UCSD-AML1 (cell line): ENCODE measurements around the gene CYP17A1.
"Not testable (repeated sequence)": the region's sequence is repeated elsewhere in the genome, so short reads cannot be mapped to it uniquely, and the experiment has no call there.

Source experiments
- DNase-seq: peaks from one replicate; lab custom pipeline; 2025; ENCODE audit not compliant: unreplicated experiment; lab: John Stamatoyannopoulos, UW

CYP17A1 gene, protein sequence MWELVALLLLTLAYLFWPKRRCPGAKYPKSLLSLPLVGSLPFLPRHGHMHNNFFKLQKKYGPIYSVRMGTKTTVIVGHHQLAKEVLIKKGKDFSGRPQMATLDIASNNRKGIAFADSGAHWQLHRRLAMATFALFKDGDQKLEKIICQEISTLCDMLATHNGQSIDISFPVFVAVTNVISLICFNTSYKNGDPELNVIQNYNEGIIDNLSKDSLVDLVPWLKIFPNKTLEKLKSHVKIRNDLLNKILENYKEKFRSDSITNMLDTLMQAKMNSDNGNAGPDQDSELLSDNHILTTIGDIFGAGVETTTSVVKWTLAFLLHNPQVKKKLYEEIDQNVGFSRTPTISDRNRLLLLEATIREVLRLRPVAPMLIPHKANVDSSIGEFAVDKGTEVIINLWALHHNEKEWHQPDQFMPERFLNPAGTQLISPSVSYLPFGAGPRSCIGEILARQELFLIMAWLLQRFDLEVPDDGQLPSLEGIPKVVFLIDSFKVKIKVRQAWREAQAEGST

DNA sequence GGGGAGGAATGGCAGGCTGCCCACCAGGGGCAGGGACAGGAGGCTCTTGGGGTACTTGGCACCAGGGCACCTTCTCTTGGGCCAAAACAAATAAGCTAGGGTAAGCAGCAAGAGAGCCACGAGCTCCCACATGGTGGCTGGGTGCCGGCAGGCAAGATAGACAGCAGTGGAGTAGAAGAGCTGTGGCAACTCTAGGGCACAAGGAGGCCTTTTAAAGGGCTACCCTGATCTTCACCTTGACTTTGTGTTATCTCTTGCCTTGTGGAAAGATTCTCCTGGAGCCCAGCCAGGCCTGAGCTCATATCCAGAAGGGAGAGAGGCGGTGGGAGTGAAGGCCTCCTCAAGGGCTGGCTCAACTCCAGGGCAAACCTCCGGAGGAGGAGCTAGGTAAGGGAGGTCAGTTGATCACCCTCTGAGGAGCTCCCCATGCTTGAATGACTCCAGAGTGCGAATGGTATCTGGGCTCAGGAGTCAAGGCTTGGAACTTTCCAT, at the start of gene CYP17A1:
TSS of gene CYP17A1 (minus strand) at position 184 of the 492 bp plus-strand sequence. CDS start at position 132, 52 bp downstream.
- DNase-seq, result no peak

DNA sequence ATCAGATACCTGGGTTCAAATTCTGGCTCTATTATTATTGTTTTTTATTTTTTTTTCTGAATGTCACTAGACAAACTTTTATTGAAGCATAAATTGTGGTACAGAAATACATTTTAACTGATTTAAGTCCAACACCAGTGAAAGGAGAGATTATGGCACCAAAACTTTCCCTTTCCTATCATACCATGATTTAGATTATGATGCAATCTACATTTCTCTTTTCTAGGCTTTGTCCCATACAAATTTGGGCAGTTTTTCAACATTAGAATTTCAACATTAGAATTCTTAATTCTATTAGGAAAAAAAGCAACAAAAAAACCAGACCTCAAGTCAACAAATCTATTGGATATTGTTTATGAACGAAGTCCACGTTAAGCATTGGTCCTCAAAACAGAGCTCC, 43.0 kb upstream of the CYP17A1 start:
- no peak for DNase-seq

DNA sequence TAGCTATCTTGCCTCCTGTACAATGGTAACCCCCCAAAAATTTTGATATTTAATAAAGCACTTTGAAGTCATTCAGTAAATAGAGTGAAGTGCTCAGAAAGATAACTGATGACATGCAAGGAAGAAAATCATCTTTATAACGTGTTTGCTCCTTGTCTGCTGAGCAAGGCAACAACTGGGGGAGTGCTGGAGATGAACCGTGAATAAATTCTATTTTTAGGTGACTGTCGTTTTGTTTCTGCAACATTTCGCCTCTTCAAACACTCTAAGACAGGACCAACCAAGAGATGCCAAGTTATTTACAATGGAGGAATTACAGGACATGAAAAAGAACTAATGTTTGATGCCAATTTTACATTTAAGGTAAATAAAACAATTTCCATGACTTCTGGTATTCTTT, 41.4 kb upstream of the CYP17A1 start:
- no peak for DNase-seq

DNA sequence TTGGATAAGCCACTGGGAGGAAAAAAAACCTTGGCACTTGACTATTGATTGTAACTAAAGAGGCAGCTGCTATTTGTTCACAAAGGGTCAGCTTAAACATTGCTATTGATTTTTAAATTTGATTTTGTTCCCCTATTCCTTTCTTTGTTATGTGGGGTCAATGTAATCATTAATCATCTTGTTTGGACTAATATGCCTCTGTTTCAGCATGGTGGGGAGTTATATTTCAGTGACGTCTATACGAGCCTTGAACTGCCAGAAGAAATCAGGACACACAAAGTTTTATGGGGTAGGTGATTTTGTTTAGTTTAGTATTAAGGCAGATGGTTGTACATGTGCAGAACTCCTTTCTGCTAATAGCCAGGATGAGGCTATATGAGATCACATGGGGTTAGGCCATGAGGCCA, 39.5 kb upstream of the CYP17A1 start:
- DNase-seq, result no peak

DNA sequence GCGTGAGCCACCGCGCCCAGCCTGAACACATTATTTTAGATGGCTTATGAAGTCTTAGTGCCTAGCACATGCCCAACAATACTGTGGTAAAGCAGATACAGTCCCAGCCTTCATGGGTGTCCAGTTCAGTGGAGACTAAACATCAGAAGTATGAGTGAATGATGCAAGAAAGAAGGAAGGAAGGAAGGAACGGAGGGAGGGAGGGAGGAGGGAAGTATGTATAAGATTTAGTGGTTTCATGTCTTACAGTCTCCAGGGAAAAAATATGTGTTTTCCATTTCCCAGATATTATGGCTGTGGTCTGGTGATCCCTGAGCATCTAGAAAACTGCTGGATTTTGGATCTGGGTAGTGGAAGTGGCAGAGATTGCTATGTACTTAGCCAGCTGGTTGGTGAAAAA, 35.0 kb upstream of the CYP17A1 start:
- no peak for DNase-seq

DNA sequence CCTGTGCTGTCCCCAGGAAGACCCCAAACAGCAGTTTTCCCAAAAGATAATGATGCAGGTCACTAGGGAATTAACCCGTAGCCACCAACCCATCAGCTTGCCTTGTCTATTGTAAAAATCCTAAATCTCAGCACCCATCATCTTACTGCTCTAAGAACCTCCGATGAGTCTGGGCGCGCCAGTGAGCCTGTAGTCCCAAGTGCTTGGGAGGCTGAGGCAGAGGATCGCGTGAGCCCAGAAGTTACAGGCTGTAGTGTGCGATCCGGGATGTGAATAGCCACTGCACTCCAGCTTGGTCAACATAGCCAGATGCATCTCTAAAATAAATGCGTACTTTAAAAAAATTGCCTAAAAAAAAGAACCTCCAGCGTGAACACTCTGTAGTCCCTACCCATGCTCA, 33.0 kb upstream of the CYP17A1 start:
- DNase-seq, result no peak

DNA sequence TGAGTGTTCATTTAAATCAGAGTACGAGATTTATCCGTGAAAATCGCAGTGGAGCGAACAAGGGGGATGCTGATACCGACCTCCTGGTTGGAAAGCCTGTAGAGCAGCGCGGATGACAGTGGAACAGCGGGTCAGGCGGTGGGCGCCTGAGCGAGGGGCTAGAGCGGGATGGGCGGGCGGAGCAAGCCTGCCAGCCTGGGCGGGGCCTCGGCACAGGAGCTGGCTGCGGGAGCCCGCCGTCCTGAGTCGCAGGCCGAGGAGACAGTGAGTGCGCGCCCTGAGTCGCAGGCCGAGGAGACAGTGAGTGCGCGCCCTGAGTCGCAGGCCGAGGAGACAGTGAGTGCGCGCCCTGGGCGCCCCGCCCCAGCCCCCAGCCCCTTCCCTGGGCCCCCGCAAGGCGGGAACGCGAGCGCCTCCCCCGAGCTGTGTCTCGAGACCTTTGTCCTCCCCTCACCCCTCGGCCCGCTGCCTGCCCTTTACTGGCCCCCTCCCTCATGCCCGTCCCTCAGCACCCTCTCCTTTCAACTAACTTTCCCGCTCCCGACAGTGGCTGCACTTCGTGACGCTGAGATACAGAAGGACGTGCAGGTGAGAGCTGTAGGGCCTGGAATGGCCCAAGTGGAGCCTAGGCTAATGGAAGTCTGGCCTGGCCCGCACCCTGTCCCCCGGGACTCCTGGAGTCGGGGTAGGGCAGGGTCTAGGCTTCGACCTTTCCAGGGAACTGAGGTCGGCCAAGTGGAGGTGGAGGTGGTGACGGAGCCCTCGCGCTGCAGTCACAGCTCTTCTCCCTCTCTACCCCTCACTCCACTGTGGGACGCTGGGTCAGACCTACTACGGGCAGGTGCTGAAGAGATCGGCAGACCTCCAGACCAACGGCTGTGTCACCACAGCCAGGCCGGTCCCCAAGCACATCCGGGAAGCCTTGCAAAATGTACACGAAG, 32.3 kb upstream of the CYP17A1 start, which contains the start of gene AS3MT:
TSS of gene AS3MT (plus strand) at position 213 of the 941 bp plus-strand sequence. CDS start at position 336, 123 bp downstream.
- no peak for DNase-seq

DNA sequence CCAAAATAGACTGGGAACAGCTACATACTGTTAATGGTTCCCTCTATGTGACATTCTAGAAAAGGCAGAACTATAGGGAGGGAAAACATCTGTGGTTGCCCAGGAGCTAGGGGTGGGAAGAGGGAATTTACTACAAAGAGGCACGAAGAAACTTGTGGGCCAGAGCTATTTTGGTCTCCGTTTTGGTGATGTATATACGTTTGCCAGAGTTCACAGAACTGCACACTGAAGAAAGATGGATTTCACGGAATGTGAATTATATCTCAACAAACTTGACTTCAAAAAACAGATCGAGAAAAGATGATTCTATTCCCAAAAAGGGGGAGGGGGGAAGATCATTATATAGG, 31.7 kb upstream of the CYP17A1 start:
- DNase-seq, result no peak

DNA sequence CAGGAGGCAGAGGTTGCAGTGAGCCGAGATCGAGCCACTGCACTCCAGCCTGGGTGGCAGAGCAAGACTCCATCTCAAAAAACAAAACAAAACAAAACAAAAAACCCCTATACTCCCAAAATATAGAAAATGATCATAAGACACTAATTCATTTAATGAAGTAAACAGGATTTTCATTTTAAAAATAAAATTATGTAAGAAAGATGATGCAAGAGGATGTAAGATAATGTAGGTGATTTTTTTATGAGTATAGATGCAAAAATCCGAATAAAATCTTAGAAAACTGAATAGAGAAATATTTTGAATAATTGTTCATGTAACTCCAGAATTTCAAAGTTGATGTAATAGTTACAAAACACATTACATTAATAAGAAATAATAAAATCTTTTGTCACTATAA, 28.4 kb upstream of the CYP17A1 start:
- DNase-seq, result no peak

DNA sequence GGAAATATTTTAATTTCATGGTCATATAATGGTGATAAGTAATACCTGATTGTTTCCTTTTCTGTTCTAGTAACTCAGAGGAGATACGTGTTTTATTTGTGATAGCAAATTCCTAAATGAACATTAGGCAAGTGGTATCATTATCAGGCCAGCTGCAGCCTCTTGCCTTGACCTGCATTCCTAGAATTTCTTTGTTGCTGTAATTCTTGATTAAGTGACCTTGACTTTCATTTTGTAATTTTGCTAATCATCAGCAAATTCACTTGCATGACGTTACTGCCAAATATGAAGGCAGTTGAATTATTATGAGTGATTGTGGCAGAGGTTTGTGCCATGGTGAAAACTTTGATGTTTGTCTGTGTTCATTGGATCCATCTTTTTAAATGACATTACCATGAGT, 26.4 kb upstream of the CYP17A1 start:
- DNase-seq, result no peak

DNA sequence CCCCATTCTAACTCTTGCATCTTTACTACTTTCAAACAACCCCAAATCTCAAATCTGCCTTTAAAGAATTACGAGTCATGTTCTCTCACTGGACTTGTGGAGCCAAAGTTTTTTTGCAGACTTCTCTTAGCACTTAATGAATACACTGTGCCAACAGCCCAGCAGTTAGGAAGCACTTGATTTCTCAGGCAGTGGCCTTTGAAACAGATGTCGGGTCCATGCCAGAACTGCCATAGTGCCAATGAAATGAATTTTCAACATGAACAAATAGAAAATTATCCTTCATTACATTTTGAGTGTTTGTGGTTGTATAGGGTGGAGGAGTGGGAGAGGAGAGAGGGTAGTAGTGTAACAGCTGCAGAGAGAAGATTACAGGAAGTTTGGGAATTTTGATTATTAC, 22.7 kb upstream of the CYP17A1 start:
- no peak for DNase-seq

DNA sequence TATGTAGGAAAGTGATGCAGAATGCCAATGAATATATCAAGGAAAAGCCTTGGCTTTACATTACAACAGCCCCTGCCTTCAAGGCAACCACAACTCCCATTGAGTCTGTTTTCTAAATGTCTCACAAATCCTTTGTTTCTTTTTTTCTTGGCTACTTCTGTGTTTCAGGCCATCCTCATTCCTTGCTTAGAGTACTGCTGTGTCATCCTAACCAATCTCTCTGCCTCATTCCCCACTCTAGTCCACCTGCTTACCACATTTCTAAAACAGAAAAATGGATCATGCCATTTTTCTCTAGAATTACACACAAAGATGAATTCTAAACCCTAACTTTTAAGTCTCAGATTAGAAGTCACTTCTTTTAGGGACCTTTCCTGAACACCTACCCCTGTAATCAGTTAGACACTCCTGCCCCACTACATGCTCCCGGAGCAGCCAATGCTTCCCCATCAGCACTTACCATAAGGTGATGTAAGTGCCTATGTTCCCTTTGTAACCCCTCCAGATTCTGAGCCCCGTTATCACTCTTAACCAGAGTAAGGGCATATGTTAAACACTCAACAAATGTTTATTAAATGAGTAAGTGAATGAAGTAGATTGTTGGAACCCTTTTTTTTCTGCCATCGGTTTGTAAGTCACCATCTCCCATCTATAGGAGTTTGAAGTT, 19.7 kb upstream of the CYP17A1 start:
- DNase-seq, result no peak

DNA sequence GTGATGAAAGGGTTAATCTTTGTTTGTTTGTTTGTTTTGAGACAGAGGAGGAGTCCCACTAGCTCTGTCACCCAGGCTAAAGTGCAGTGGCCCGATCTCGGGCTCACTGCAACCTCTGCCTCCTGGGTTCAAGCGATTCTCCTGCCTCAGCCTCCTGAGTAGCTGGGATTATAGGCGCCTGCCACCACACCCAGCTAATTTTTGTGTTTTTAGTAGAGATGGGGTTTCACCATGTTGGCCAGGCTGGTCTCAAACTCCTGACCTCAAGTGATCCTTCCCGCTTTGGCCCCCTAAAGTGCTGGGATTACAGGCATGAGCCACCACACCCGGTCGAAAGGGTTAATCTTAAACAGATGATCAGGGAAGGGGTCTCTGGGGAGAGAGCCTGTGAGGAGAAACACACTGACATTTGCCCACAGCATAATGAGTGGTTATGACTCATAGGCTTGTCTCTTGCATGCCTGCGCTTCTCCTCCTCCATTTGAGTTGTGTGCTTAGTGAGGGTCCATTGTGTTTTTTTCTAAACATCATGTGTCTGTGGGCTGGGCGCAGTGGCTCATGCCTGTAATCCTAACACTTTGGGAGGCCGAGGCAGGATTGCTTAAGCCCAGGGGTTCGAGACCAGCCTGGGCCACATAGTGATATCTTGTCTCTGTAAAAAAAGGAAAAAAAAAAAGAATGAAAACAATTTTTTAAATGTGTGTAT, 18.7 kb upstream of the CYP17A1 start:
- DNase-seq, result not testable (repeated sequence)

DNA sequence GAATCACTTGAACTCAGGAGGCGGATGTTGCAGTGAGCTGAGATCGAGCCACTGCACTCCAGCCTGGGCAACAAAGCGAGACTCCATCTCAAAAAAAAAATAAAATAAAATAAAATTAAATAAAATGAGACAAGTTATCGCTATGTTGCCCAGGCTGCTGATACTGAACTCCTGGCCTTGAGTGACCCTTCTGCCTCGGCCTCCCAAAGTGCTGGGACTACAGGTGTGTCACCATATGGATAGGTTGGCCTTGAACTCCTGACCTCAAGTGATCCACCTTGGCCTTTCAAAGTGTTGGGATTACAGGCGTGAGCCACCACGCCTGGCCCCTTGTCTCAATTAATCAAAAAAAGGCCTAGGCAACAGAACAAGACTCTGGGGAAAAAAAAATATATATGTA, 16.0 kb upstream of the CYP17A1 start:
- not testable (repeated sequence) for DNase-seq

DNA sequence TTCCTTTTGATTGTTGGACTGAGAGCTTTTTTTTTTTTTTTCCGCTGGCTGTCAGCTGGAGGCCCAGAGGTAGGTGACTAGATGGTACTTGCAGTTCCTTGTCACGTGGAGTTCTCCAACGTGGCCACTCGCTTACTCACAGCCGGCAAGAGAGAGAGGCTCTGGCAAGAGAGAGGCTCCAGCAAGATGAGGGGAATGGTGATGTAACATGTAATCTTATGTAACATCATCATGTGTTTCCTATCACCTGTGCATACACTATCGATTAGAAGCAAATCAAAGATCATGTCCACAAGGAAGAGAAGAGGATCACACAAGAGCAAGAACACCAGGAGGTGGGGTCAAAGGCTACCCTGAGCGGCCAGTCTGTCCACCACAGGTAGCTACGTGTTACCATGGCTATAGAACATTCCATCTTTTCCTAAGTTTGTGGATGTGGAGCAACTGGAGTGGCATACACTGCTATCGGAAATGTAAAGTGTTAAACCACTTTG, 12.9 kb upstream of the CYP17A1 start:
- DNase-seq, result no peak

DNA sequence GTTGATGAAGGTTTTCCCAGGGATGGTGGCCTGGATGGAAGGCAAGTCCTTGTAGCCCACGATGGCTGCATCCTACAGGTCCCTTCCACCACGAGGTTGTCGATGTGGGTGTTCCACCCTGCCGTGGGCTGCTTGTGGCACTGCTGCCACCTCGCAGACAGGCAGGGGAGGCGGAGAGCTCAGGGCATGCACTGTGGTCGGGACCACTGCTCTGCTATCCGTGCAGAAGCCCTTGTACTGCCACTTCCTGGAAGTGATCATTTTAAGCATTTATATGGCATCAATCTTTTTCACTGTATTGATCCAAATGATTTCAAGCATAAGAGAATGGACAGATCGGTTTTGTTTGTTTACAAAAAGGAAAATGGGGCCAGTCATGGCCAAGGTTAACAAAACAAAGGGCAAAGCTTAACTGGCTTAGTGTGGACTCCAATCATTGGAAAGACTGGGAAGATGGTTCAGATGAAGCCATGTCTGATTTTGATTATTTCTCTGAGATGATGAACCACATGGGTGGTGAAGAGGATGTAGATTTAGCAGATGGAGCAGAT, 8.2 kb upstream of the CYP17A1 start:
- no peak for DNase-seq

DNA sequence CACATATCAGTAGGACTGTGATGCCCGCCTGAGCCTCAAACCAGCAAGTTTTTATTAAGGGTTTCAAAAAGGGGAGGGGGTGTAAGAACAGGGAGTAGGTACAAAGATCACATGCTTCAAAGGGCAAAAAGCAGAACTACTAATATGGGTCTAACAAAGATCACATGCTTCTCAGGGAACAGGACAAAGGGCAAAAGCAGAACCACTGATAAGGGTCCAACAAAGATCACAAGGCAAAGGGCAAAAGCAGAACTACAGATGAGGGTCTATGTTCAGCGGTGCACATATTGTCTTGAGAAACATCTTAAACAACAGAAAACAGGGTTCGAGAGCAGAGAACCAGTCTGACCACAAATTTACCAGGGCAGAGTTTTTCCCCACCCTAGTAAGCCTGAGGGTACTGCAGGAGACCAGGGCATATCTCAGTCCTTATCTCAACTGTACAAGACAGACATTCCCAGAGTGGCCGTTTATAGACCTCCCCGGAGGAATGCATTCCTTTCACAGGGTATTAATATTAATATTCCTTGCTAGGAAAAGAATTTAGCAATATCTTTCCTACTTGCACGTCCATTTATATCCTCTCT, 7.1 kb upstream of the CYP17A1 start:
- DNase-seq, result not testable (repeated sequence)

DNA sequence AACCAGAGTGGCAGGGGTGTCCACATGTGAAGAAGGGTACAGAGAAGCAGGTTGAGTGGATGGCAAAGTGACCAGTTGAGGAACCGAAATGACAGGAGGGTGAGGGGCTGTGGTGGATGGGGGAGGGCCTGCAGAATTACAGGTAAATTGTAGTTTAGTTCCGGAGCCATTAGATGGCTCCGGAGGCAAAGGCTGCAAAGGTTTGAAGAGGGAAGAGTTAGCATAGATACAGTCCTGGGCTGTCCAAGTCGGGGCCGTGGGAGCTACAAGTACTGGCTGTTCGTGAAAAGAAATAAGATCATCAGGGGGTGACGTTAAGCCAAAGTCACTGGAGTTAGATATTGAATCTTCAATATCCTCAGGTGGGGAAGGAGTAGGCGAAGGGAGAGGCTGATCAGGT, 5.9 kb upstream of the CYP17A1 start:
- not testable (repeated sequence) for DNase-seq

DNA sequence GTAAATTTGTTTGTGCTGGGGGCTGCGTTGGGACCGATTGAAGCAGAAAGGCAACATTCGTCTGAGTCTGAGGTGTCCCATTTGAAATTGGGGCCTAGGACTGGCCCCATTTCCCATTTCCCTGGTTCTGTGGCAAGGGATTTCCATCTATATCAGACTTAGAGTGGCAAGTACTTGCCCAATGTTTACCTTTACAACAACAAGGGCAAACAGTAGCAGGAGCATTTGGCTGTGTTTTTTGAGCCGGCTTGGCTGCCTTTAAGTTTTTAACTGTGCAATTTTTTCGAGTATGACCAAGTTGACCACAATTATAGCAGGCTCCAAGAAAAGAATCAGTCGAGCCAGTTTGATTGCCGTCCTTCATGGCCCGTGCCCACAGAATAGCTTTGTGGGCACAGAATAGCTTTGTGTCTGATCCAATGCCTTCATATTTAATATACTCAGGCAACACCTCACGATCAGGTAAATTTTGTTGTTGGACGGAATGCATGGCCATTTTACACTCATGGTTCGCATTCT, 4.7 kb upstream of the CYP17A1 start:
- no peak for DNase-seq
